ENCODE measurements around the gene FN1. TPM values are rescaled to one million over a fixed set of nuclear protein-coding genes. Genes with fewer than 3 reads are reported as not detected.
A peak's percentile ranks its signal among the peaks of the same experiment; 100 is the strongest.

The FN1 gene
- total RNA-seq, 2 experiments from 2014 or later: 0.45 to 0.57 TPM

DNA sequence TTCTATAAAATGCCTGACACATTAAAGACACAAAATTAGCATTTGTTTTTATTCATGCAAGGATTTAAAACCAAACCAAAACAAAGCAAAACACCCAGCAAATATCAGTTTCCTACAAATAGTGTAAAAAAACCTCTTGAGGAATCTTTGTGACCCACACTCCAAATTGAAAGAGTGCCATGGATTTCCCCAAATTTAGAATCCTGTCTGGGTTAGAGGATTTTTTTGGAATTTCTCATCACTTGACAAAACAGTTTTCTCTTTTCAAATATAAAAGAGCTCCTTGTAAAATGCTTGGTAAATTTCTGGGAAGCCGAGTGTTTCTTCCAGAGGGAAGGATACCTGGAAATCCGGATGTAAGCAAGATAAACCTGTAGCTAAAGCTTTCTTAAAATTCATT, 1.7 kb upstream of the FN1 start:
- no peaks in the 10 kb centered on the region for H3K9me3 Mint-ChIP-seq
- peaks cover 47% of the 10 kb centered on the region for H3K27me3 Mint-ChIP-seq (ENCODE audit: low read depth)
- H3K27ac Mint-ChIP-seq: no peak overlapping the region
- CTCF ChIA-PET: interaction anchor here (0.6 kb wide), 1 partner anchor 19 kb away, joined by 3 read pairs; no protein-coding TSS in a partner anchor
- H3K4me1 Mint-ChIP-seq (ENCODE audit: low read depth): peaks cover 19% of the 10 kb centered on the region
- no peak for DNase-seq
- H3K36me3 Mint-ChIP-seq (ENCODE audit: low read depth): no peaks in the 10 kb centered on the region
- intact Hi-C loops (cut with micrococcal nuclease): no loop called here
- H3K4me3 Mint-ChIP-seq: no peak overlapping the region

DNA sequence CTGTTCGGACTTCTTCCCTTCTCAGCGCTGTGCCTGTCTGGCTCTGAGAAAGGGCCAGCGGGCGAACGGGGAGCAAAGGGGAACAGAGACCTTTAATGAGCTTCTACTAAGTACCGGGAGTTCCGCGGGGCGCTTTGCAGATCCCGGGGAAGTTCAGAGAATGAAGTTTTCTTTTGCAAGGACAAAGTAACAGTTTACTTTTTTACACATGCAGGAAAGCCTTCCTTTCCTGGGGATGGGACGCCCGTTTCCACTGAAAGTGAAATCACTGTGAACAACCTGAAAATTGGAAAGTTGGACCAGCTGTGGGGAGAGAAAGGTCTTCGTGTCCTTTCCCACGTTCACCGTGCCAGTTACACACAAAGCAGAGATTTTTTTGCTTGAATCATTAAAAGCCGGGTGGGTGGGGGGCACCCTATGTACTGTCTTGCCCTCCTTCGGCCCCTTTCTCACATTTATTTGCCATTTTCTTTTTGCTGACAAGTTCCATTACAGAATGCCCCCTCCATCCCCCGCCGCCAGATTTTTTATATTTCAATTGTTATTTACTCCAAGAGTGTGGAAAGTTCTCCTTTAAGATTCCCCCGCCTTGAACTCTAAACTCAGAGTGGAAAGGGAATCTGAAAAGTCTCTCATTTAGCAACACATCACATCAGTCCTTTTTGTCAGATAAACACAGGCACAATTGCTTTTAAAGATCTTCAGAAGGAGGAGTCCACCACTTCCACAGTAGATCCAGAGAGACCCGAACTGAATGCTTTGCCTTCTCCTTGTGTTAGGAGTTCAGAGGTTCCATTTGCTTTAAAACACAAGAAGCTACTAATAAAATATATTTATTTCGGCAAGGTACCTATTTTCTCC, 1.1 kb upstream of the FN1 start:
- CTCF ChIA-PET: interaction anchor here (0.6 kb wide), 1 partner anchor 167 kb away, joined by 4 read pairs; no protein-coding TSS in a partner anchor
- H3K27ac Mint-ChIP-seq: no peak overlapping the region
- peaks cover 47% of the 10 kb centered on the region for H3K27me3 Mint-ChIP-seq (ENCODE audit: low read depth)
- intact Hi-C loops (cut with micrococcal nuclease): no loop called here
- H3K36me3 Mint-ChIP-seq (ENCODE audit: low read depth): no peaks in the 10 kb centered on the region
- H3K9me3 Mint-ChIP-seq: no peaks in the 10 kb centered on the region
- peaks cover 19% of the 10 kb centered on the region for H3K4me1 Mint-ChIP-seq (ENCODE audit: low read depth)
- peak overlapping the region; percentile 72 for H3K4me3 Mint-ChIP-seq
- DNase-seq: peak; percentile 4

DNA sequence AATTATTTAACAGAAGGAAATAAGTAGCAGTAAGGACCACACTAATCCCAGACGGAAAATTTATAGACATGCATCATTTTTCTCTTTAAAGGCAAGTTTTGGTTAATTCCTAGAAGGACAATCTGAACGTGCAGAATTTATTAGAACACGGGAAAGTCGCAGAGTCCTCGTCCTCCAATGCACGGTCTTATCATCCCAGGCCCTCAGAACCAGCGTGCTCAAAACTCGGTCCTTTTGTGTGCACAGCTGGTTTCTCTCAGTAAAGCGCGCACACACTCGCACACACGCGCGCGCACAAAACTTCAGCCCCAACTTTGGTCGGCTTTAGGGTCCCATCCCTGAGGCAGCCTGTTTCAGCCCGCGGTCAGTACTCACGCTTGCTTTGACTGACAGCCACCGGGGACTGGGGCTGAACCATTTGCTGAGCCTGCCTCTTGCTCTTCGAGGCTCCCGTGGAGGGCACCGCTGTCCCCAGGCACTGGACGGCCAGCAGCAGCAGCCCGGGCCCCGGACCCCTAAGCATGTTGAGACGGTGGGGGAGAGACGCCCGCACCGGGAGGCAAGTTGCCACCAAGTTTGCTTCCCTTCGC, 493 bp downstream of the FN1 start:
- Mint-ChIP-seq H3K9me3 (no peaks in the 10 kb centered on the region), H3K36me3 (ENCODE audit: low read depth) (no peaks in the 10 kb centered on the region), H3K4me3 (peak overlapping the region; percentile 54), H3K27ac (no peak overlapping the region), H3K27me3 (ENCODE audit: low read depth) (peaks cover 55% of the 10 kb centered on the region), H3K4me1 (ENCODE audit: low read depth) (peaks cover 19% of the 10 kb centered on the region)
- intact Hi-C loops (cut with micrococcal nuclease): loop anchor here (2.0 kb wide), 1 partner anchor 123 kb away; the partner anchor contains the start of gene ATIC
- CTCF ChIA-PET: no interaction called here
- DNase-seq: no peak

DNA sequence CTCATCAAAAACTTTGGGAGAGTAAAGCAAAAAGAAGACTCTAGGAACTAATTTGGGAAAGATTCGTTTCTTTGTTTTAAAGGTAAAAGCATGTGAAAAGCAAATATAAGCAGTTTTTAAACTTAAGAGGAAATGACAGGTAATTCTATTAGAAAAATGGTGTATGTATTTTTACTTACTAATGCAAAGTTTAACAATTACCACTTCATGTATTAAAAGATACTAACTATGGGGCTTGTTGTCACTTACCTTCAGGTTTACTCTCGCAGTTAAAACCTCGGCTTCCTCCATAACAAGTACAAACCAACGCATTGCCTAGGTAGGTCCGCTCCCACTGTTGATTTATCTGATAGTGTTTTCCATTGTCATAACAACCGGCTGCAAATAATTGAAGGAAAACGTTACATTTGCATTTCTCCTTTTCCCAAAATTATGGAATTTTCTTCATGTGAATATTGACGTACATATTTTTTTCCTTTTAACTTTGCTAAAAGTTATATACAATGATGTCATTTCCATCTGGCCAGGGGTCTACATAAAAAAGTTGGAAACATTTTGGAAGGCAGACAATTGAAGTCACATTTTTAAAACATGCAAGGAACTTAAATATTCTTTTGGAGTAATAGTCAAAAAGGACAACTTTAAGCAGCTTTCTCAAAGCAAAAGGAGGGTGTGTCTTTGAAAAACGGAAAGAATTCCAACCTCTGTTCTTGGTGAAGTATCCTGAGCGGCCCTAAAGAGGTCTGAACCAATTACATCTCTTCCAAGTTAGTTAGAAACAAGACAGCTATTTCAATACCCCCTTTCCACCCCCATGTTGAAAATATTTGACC, 1.2 kb downstream of the FN1 start:
- DNase-seq: no peak
- Mint-ChIP-seq H3K4me3 (peak overlapping the region; percentile 54), H3K27ac (no peak overlapping the region), H3K27me3 (ENCODE audit: low read depth) (peaks cover 55% of the 10 kb centered on the region), H3K4me1 (ENCODE audit: low read depth) (peaks cover 19% of the 10 kb centered on the region), H3K9me3 (no peaks in the 10 kb centered on the region), H3K36me3 (ENCODE audit: low read depth) (no peaks in the 10 kb centered on the region)
- intact Hi-C loops (cut with micrococcal nuclease): loop anchor here (2.0 kb wide), 1 partner anchor 122 kb away; the partner anchor contains the start of gene ATIC
- CTCF ChIA-PET: no interaction called here

DNA sequence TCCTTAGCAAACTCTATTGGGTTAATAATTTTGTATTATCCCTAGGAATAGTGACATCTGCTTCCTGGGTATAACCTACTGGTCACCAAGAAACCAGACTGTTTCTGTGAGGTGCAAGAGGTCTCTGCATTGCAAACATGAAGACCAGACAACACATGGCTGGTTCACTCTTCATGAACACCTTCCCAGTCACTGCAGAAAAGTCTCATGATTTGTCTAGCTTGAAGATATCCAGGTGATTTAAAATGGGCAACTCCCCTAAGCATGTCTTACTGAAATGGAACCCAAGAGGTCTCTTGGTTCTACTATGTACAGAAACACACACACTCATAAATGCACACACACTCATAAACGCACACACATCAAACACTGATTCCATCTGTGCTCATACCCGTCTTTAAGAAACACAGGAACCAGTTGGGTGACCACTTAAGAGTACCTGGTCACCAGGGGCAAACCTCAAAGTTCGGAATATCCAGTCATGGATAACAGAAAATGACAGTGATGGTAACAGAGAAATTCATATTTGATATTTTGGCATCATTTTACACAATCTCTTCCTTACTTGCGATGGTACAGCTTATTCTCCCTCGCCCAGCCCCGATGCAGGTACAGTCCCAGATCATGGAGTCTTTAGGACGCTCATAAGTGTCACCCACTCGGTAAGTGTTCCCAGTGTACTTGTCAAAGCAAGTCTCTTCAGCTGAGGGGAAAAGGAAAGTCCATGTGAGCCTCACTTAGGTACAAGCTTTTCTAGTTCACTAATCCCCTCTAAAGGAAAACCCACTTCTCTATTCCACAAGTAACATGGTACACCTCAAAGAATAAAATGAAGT, 2.9 kb downstream of the FN1 start:
- intact Hi-C loops (cut with micrococcal nuclease): no loop called here
- CTCF ChIA-PET: interaction anchor here (0.6 kb wide), 1 partner anchor 13 kb away, joined by 4 read pairs; no protein-coding TSS in a partner anchor

DNA sequence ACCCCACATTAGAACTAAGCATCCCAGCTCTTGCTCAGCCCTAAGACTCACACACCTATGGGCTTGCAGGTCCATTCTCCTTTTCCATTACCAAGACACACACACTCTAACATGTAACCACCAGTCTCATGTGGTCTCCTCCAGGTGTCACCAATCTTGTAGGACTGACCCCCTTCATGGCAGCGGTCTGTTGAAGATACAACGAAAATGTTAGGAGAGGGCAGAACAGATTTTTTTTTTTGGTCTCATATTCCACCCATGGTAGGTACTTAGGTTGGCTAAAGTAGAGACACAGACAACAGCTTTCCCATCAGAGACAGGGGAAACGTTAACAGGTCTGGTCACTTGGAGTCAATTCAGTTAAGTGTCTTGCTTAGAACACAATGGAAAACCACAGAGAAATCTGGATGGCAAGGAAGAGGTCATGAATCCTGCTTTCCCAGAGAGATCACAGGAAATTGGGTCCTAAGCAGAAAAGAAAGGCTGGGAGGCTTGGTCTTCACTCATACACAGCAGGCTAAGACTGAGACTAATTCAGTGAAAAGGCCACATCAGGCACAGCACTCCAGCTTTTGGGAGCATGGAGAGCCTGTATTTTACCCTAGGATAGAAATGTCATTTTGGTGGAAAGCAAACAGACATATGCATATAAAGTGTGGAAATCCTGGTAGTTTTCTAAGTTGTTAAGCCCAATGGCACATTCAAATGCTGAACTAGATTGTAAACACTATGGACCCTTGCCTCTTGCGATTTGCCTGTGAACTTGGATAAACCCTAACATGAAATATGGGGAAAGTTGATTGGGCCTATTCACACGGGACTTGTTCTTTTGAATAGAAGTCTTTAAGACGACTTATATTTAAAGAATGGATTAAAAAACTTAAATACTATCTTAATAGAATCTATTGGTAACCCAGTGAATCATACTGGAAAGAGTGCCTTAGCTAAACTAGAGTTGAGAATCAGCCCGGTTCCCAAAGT, 3.8 kb downstream of the FN1 start:
- no peak overlapping the region for H3K4me3 Mint-ChIP-seq
- no peaks in the 10 kb centered on the region for H3K36me3 Mint-ChIP-seq (ENCODE audit: low read depth)
- H3K27ac Mint-ChIP-seq: no peak overlapping the region
- intact Hi-C loops (cut with micrococcal nuclease): no loop called here
- no peaks in the 10 kb centered on the region for H3K9me3 Mint-ChIP-seq
- H3K4me1 Mint-ChIP-seq (ENCODE audit: low read depth): peaks cover 17% of the 10 kb centered on the region
- no peak for DNase-seq
- CTCF ChIA-PET: no interaction called here
- H3K27me3 Mint-ChIP-seq (ENCODE audit: low read depth): peaks cover 48% of the 10 kb centered on the region

More for the DNA sequence above, 2.9 kb downstream of the FN1 start:
- no peak overlapping the region for H3K27ac Mint-ChIP-seq
- H3K36me3 Mint-ChIP-seq (ENCODE audit: low read depth): no peaks in the 10 kb centered on the region
- no peak for DNase-seq
- H3K27me3 Mint-ChIP-seq (ENCODE audit: low read depth): peaks cover 54% of the 10 kb centered on the region
- no peak overlapping the region for H3K4me3 Mint-ChIP-seq
- no peaks in the 10 kb centered on the region for H3K9me3 Mint-ChIP-seq
- peaks cover 19% of the 10 kb centered on the region for H3K4me1 Mint-ChIP-seq (ENCODE audit: low read depth)

DNA sequence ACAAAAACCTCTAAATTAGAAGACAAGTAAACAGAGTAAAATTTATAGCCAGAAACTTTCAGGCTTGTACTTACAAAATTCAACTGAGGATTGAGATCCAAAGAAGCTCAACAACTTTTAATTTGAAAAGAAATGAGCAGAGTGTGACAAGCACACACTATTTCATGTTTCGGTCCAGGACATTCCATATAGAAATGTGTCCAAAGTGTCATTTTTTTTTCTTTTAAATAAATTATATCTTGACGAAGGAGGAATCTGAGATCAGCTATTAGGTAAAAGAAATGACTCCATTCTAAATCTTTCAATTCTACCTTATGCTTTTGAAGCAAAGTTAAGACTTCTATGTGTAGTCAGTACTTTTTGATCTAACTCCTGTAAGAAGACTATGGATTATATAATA, 4.6 kb downstream of the FN1 start:
- Mint-ChIP-seq H3K9me3 (no peaks in the 10 kb centered on the region), H3K36me3 (ENCODE audit: low read depth) (no peaks in the 10 kb centered on the region), H3K4me1 (ENCODE audit: low read depth) (peaks cover 9% of the 10 kb centered on the region), H3K4me3 (no peak overlapping the region), H3K27ac (no peak overlapping the region), H3K27me3 (ENCODE audit: low read depth) (peaks cover 43% of the 10 kb centered on the region)
- intact Hi-C loops (cut with micrococcal nuclease): no loop called here
- CTCF ChIA-PET: no interaction called here
- no peak for DNase-seq

DNA sequence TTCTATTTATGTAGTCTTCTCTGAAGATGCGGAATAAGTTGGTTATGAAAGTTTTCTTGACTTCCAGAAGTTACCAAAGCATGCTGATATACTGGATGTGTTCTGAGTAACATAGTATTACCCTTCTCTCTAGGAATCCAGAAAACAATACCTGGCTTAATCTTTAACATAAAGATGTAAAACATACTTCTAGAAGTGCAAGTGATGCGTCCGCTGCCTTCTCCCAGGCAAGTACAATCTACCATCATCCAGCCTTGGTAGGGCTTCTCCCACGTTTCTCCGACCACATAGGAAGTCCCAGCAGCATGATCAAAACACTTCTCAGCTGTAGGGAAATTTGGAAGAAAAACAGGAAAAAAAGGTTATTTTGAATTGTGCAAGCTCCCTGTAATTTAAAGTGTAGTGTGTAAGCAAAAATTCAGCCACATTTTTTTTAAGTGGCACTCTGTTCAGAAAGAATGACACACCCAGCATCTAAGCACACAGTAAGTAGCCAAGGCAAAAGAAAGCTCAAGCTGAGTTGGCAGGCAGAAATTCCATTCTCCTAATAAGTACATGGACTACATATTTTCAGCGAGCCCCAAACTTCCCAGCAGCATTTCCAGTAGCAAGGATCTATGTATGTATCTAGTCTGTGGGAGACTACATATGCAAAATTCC, 5.2 kb downstream of the FN1 start:
- Mint-ChIP-seq H3K9me3 (no peaks in the 10 kb centered on the region), H3K27me3 (ENCODE audit: low read depth) (peaks cover 41% of the 10 kb centered on the region), H3K27ac (no peak overlapping the region), H3K4me3 (no peak overlapping the region), H3K36me3 (ENCODE audit: low read depth) (no peaks in the 10 kb centered on the region), H3K4me1 (ENCODE audit: low read depth) (peaks cover 9% of the 10 kb centered on the region)
- intact Hi-C loops (cut with micrococcal nuclease): no loop called here
- CTCF ChIA-PET: no interaction called here
- no peak for DNase-seq

DNA sequence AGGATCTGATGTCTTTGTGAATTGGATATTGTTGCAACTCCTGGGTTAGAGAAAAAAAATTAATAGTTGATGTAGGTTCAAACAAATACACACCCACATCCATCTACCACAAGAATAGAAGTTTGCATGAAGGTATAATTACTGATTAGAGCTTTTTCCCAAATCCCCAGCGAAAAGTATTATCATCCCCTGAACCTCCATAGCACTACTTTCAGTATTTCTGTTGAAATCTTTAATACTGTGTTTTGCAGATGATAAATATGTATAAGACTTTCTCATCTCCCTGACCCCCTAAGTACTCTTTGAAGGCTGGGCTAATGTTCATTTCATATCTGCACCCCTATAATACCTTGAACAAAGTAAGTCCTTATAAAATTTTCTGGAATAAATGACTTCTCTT, 6.4 kb downstream of the FN1 start:
- Mint-ChIP-seq H3K27ac (no peak overlapping the region), H3K36me3 (ENCODE audit: low read depth) (no peaks in the 10 kb centered on the region), H3K4me3 (no peak overlapping the region), H3K9me3 (no peaks in the 10 kb centered on the region), H3K27me3 (ENCODE audit: low read depth) (peaks cover 35% of the 10 kb centered on the region), H3K4me1 (ENCODE audit: low read depth) (no peaks in the 10 kb centered on the region)
- no peak for DNase-seq
- CTCF ChIA-PET: no interaction called here
- intact Hi-C loops (cut with micrococcal nuclease): no loop called here

DNA sequence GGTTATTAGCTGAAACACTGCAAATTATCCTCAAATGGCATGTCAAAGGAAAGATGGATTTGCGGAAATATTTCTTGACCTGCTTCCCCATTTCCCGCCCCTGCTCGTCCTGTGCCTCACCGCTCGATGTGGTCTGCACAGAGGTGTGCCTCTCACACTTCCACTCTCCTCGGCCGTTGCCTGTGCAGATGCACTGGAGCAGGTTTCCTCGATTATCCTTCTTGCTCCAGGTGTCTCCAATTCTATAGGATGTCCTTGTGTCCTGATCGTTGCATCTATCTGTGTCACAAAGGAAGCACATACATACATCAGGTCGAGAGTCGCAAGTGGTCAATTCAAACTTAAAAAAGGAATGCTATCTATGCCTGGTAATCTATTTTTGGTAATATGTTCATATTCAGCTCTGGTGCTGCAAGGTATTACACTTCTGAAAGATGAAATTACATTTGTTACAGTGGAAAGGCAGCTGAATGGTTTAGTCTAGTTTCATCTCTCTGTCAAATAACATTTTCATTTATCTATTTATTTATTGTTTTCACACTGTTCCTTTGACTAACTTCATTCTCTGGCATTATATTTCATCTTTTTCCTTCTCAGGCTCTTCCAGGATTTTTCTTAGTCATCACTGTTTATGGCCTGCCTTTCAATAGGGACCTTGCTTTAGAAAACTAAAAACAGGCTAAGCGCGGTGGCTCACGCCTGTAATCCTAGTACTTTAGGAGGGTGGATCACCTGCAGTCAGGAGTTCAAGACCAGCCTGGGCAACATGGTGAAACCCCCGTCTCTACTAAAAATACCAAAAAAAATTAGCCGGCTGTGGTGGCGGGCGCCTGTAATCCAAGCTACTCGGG, 7.6 kb downstream of the FN1 start:
- Mint-ChIP-seq H3K9me3 (no peaks in the 10 kb centered on the region), H3K27me3 (ENCODE audit: low read depth) (peaks cover 43% of the 10 kb centered on the region), H3K4me1 (ENCODE audit: low read depth) (no peaks in the 10 kb centered on the region), H3K4me3 (no peak overlapping the region), H3K36me3 (ENCODE audit: low read depth) (no peaks in the 10 kb centered on the region), H3K27ac (no peak overlapping the region)
- DNase-seq: no peak
- CTCF ChIA-PET: no interaction called here
- intact Hi-C loops (cut with micrococcal nuclease): no loop called here
